Ureter (tissue), 1 donor: ENCODE results near the gene INCA1. TPM values are rescaled to one million over a fixed set of nuclear protein-coding genes. Genes with fewer than 3 reads are reported as not detected.

Experiments used
- DNase-seq: peaks from one replicate; pipeline ENCODE4 v3.0.0-alpha.2; 2020; ENCODE audit warnings: low spot score
- total RNA-seq: library from RNA; stranded (reverse); gene quantifications from one replicate; pipeline ENCODE4 v1.2.4, GENCODE V29; 2023
- donor health status: DM: yes; HTN: yes; CAD: no.

Gene INCA1
- total RNA-seq, 1 donor from 2014 or later = 1.1 TPM

DNA sequence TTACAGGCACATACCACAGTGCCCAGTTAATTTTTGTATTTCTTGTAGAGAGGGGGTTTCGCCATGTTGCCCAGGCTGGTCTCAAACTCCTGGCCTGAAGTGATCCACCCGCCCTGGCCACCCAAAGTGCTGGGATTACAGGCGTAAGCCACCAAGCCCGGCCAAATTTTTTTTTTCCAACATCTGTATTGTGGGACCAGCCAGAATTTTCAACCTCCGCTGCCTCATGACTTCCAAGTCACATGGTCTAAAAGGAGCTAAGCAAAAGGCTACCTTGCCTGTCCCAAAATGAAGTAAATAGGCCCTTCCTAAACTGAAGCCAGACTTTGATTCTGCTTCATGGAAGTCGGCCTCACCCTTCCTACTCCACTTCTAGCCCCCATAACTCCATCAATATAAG lies 25.5 kb downstream of the INCA1 start:
- no peak for DNase-seq

DNA sequence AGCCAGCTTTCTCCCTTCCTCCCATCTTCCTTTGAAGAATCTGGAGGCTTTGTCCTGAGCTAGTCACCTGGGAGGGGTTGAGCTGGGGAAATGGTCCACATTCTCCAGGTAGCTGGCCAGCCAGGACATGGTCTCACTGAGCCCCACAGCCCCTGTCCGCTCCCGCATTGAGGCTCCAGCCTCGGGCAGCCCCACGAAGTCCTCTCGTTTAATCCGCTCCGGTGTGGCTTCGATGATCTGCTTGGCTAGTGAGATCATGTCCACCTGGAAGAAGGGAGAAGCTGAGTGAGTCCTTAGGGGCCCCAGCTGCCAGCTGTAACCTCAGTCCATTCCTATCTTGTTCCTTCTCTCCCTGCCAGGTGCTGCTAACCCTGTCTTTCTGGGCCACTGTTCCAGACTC lies 27.0 kb downstream of the INCA1 start:
- DNase-seq = no peak

DNA sequence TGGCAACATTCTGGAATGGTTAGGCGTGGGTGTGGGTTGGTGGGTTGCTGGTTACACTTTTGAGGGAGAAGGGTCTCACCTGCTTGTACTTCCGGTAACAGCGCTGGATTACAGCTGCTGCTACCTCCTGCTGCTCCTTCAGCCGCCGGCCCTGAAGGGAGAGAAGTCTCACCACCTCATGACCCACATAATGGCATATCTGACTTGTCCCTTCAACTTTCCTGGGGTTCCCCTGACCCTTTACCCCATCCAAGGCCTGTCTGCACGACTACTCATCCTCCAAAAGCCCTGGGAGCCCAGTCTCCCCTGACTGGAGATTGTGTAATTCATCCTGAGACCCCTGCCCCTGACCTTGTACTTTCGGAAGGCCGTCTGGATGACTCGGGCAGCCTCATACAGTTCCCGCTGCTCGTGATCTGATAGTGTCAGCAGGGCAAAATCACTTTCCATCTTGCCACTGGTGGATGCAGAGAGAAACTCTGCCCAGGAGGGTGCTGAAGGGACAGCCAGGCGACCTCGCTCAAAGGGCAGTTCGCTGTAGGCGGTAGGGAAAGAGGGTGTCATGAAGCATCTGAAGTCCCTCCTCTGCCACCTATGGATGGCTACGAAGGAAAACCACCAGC lies 27.7 kb downstream of the INCA1 start:
- no peak for DNase-seq

DNA sequence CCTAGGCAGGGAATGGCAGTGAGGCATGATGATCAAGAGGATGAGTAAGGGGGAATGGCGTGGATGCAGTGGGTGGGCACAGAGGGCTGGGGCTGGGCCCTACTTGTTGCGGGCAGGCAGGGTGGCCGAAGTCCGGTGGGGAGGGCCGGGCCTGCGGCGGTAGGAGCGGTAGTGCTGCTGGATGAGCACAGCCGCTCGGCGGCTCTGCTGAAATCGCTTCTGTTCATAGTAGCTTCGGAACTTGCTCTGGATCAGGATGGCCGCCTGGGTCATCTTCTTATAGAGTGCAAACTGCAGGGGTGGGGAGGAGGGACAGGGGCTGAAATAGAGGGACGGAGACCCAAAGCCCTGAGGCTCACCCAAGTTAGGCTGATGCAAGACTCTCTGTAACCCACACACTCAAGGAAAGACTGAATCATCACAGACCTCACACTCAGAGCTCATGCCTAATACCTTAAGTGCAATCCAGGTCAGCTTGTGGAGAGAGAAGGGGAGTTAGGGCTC lies 28.2 kb downstream of the INCA1 start:
- DNase-seq = no peak

DNA sequence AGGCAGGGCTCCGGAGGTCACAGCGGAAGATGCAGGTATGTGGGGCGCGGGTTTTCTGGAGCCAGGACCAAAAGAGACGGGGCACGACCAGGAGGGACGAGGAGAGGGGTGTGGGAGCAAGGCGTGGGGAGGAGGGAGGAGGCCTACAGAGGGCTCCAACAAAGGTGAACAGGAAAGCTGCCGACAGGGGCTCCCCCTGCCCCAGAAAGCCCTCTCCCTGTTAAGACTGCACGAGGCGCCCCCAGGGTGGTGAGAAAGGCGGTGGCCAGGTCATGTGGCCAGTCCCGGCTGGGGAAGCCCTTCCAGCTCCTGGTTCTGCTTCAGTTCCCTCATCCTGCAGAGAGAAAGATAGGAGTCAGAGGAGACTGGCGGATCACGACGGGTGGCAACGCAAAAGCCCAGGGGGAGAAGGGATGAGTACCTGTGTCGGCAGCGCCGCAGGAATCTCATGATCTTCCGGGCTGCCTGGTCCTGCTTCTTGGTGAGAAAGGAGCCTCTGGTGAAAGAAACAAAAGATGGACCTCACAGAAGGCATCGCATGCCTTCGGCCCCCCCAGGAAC lies 28.8 kb downstream of the INCA1 start:
- DNase-seq = peak; percentile 62

DNA sequence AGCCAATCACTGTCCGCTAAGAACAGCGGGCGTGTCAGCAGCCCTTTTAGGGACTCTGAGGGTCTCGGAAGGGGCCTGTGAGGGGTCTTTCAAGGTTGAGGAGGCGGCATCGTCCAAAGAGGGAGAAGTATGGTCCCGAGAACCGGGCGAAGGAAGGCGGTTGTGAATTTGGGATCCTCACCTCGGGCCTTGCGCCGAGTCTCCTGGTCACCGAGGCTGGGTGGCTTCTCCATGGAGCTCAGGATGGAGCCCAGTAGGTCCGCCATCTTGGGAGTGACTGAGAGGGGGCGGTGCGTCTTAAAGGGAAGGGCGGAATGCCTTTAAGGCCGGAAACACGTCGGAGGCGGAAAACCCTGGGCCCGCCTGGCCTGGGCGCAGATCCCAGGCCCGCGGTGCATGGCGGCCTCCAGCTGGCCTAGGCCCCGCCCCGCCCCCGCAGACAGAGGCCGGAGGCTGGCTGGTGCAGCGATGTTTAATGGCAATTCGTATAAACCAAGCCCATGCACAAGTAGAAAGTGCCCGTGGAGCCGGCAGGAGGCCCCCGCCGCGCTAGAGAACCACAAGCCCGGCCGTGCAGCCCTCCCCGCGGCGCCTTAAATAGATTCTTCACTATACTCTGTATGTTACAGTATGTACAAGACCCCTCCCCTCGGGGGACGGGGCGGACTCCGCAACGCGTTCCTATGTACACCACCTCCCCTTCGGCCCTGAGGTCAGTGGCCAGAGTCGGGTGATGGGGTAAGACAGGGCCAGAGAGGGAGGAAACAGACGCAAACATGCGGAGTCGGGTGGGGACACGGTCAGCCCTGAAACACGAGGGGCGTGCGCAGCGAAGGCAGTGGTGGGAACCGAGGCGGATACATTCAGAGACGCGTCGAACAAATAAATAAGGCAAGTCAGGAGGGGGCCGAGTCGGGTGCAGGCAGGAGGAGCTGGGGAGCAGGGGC lies 29.5 kb downstream of the INCA1 start, which contains the start of gene SPAG7:
TSS of gene SPAG7 (minus strand) at position 279 of the 947 bp plus-strand sequence. CDS start at position 266, 13 bp downstream.
- DNase-seq = peak; percentile 96

DNA sequence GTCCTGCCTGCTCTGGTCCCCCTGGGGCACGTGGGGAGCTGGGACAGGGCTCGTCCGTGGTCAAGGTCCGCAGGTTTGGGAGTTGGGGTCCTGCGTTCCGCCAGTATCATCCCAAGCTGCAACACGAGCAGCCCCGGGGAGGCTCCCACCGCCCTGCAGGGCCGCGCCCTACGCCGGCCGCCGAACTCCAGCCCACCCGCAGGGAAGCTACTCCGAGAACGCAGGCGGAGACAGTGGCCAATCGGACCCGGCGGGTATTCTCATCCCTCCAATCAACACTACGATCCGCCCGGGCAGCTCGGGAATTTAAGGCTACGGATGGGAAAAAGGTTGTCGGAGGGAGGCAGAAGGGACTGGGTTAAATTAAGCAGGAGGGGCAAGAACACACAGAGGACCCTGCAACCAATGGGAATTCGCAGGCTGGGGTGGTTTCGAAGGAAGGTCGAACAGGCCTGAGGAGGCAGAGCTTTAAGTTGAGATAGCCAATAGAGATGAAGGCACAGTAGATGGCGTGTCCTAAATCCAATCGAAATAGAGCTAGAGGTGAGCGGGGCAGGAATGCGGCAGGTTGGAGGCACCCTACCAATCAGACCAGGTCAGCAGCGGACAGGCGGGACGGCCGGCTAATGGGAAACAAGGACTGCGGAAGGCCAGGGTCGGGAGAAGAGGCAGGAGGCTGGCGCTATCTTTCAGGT lies 30.3 kb downstream of the INCA1 start:
- DNase-seq = peak; percentile 99

DNA sequence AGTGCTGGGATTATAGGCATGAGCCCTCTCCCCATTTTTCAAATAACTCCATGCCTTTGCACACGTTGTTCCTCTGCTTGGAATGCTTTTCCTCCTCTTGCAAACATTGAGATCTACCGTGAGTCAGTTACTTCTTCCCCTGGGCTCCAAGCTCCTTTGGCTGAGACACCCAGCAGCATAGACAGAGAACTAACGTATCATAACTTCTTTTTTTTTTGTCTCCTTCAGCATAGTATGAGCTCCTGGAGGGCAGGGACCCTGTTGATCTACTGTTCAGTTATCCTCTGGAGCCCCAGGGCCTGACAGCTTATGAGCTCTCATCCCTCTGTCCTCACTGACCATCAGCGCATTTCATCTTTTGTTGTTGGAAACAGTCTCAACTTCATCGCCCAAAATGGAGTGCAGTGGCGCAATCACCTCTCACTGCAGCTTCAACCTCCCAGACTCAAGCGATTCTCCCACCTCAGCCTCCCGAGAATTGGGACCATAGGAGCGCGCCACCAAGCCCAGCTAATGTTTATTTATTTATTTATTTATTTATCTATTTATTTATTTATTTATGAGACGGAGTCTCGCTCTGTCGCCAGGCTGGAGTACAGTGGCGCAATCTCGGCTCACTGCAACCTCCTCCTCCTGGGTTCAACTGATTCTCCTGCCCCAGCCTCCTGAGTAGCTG lies 31.9 kb downstream of the INCA1 start:
- DNase-seq = no peak

DNA sequence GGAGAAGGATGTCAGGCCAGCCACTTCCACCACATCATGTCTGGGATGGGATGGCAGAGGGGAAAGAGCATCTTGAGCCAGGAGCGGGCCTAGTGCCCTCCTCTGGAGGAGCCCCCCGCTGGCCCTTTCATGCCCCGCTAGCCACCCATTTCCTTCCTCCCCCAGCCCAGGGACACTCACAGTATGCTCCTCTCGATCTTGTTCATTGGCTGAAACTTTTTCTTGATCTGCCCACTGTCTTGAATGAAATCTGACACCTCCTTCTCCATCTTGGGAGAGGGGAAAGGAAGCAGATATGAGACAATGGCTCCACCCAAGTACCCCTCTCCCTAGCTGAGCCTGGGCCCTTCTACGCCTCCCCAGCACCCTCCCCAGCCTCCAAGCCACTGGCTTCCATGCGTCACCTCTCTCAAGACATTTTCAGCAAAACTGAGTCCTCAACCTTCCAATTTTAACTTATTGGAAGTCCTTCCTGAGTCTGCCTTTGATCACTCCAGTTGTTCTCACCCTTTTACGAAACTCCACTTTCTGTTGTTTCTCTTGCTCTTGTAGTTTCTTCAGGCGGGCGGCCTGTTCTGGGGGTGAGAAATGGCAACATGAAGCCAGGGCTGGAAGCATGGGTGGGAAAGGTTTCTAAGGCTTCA lies 36.9 kb downstream of the INCA1 start:
- DNase-seq = no peak

DNA sequence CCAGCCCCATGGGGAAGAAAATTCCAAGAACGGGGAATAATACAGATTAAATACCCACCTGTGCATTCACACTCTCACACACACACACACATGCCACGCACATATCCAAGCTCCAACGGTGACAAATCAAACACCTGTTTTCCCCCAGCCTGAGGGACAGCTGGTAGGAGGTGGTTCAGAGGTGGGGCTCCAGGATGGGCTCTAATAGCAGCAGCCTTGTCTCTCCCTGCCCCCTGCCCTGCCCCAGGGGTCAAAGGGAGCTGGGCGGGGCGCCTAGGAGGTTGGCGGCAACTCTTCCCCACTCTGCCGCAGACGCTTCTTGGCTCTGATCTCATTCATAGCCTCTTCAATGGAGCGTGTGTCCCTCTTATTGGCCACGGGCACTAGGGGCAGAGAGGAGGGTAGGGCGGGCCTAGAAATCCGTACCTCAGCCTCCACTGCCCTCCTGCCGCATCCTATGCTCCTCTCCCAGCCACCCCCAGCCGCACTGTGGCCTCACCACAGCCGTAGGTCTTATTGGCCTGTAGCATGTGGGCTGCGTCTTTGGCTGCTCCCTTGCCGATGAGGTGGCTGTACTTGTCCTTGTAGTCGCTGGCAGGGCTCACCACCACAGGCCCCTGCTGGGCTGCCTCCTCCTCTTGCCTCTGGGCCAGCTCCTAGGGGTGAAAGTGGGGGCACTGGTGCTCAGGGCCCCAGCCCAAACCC lies 37.9 kb downstream of the INCA1 start:
- no peak for DNase-seq

DNA sequence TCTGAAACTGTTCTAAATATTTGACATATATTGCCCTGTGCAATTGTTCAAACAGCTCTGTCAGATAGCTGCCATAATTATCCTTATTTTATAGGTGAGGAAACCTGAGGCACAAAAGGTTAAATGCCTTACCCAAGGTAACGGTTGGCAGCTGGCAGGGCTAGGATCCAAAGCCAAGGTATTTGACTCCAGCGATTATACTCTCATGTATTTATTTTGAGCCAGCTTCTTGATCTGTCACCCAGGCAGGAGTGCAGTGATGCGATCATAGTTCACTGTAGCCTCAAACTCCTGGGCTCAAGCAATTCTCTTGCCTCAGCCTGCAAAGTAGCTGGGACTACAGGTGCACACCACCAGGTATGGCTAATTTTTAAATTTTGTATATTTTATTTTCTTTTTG lies 39.2 kb downstream of the INCA1 start:
- no peak for DNase-seq

DNA sequence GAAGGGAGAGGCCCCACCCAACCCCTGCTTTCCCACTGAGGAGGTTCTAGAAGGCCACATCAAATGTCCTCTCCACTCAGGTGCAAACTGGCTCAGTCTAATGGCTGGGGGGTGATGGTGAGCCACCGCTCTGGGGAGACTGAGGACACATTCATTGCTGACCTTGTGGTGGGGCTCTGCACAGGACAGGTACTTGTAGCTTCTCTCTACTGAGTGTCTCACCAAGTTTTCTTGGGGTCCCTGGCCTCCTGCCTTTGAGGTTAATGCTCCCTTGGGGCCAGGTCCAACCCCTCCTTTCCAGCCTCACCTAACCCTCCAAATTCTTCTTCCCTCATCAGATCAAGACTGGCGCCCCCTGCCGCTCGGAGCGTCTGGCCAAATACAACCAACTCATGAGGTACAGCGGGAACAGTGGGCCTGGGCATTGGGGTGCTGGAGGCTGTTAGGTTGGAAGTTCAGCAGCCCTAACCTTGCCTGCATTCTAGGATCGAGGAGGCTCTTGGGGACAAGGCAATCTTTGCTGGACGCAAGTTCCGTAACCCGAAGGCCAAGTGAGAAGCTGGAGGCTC lies 40.7 kb downstream of the INCA1 start:
- DNase-seq = no peak

DNA sequence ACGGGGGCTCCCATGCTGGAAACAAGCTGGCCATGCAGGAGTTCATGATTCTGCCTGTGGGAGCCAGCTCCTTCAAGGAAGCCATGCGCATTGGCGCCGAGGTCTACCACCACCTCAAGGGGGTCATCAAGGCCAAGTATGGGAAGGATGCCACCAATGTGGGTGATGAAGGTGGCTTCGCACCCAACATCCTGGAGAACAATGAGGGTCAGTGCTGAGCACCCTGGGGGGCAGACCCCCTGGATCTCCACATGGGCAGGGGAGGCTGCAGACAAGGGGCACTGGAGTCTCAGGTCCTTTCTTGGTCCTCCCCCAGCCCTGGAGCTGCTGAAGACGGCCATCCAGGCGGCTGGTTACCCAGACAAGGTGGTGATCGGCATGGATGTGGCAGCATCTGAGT lies 42.2 kb downstream of the INCA1 start:
- no peak for DNase-seq

DNA sequence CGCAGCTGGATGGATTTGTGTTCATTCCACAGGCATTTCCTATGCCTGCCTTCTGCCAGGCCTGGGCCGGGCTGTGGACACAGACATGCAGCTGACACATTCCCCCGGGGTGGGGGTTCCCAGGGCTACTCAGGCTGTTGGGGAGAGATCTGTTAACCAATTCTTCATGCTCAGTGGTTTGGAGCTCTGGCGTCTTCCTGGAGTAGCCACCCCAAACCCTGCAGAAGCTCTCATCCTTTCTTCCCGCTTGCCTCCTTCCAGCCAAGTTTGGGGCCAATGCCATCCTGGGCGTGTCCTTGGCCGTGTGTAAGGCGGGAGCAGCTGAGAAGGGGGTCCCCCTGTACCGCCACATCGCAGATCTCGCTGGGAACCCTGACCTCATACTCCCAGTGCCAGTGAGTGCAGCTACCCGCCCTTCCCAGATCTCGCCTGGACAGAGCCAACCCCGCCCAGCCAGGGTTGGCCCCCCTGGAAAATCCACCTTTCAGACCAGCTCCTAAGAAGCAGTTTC lies 43.8 kb downstream of the INCA1 start:
- DNase-seq = no peak

DNA sequence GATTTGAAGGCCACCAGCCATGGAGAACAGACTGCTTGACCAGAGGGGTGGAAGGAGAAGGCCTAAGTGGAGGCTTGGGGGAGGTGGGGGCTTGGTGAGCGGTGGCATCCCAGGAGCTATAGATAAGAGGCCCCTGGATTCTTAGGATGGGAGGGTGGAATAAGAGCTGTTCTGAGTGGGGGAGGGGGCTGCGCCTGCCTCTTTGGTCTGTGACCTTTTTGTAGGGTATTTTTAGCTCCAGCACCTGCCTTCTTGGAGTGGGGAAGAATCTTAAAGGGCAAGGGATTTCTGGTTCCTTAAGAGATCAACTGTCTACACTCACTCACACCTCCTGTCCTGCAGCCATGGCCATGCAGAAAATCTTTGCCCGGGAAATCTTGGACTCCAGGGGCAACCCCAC lies 45.8 kb downstream of the INCA1 start:
- DNase-seq = no peak

DNA sequence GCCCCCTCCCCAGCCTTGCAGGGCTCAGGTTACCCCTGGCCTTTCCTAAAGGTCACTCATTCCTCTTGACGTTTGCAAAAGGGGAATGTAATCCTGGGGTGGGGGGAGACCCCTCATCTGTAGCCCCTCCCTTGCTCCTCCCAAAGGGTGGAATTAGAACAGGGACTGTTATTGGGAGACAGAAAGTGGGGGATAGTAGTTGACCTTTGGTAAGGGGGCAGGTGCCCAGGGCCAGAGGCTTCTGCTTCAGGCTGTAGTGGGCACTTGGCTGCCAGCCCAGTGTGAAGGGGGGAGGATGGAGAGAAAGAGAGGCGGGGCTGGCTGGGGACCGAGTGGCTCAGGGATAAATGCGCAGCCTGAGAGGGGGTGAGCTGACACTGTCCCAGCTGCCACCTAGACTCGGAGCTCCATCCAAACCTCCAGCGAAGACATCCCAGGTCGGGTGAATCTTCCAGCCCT lies 46.5 kb downstream of the INCA1 start, which contains the start of gene ENO3:
TSS of gene ENO3 (plus strand) at position 374 of the 459 bp plus-strand sequence. CDS start 711 bp downstream, outside the sequence.
- no peak for DNase-seq

DNA sequence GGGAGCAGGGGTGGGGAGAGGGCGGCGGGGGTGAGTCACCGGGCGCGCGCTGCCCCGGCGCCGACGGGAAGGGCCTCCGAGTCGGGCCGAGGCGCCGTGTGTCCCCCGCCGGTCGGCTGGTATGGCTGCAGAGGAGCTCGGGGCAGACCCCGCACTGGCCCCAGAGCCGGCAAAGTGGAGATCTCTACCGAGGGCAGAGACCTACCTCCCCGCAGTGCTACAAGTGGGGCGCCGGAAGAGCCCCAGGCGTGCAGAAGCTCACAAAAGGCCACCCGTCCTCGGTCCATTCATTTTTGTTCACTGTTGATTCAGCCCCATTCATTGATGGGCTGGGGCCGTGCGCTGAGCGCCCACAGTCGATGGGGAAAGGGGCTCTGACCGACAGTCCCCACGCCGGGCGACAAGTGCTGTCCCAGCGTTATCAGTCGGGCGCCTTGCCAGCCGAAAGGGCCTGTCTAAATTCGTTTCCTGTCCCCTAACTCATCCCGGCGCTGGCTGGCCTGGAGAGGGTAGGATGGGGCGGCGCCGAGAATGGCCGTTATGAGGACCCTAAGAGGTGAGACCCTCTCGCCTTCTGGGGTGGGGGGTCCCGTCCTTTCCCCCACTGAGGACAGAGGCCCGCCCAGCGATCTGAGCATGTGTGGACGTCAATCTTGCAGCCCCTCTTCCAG lies 47.1 kb downstream of the INCA1 start:
- DNase-seq = peak; percentile 74

DNA sequence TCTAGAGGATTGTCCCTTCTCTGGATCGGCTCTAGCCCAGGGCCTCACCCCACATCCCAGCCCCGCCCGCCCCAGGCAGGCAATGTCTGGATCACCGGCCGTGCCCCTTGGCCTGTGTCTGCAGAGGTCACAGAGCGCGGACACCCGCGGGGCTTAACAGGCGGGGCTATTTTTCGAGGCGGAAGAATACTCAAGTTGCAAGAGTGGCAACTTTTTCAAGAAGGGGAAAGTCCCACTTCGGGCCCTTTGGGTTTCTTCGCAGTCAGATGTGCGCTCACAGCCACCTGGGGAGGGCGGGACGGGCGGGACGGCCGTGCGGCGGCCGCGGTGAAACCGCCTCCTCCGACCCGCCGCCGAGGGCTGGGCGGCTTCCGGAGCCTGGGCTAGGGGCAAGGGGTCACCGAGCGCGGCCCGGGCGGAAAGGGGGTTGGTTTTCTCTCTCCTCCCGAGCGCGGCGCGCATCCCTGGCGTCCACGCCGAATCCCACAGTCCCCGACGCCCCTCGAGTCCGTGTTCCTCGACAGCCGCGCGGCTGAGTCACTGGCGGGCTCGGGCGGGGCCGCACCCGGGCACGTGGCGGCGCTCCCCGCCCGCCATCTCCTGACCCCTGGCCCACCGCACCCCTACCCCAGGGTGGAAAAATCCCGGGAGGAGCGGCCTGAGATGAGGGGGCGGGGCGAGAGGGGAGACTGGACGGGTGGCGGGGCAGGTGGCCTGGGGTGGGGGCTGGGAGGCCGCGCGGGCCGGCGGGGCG lies 47.8 kb downstream of the INCA1 start:
- DNase-seq = peak; percentile 80
